T-helper 1 cell treated with Interleukin-12 subunit alpha and Interleukin-12 subunit beta and Interleukin-4 antibody, amounts not matched to agents 30 ng/mL and 1 ng/mL, for 36 hours (primary cell): ENCODE measurements around the gene KCNG2. TPM values are rescaled to one million over a fixed set of nuclear protein-coding genes. Genes with fewer than 3 reads are reported as not detected.

Source experiments
- intact Hi-C: fragments of 100-400 bp; cut with micrococcal nuclease; formaldehyde crosslinking; loops from one replicate; pipeline ENCODE4 v1.15.1; 2024
- total RNA-seq: library from RNA; stranded (reverse); gene quantifications from 2 replicates; pipeline ENCODE4 v1.2.3, GENCODE V29; 2022

Gene KCNG2
- total RNA-seq, 1 donor from 2014 or later = not detected

DNA sequence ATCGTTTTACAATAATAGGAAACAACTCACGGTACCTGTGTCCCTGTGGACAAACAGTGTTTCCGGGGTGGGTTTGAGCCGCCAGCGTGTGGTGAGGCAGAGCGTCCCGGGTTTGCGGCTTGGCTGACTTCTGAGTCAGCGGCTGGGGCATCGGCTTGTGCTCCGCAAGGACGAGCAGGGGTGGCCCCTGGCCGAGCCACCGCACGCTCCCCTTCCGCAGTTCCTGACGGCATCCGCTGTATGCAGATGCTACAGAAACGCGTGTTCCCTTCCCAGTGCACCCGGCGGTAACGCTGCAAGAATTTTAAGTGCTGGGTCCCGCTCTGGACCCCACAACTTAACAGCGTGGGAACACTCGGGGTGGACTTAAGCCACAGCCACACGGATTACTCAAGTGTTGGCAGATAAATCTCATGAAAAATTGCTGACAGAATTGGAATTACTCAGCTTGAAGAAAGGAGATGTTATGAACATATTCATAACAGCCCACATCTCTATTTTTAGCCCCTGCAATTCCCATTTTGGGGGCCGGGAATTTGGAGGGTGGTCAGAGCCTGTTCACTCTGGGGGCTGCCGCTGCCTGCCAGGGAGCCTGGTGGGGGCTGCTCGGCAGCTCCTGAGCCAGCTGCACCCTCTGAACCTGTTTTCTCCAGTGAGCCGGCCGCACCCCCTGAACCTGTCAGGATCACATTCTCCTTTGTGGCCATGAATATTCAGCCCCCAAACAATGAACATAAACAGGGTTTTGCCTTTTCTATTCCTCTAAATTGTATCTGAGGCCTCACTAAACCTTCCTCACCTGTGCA lies 12.6 kb upstream of the KCNG2 start:
- intact Hi-C loops = no loop called here

DNA sequence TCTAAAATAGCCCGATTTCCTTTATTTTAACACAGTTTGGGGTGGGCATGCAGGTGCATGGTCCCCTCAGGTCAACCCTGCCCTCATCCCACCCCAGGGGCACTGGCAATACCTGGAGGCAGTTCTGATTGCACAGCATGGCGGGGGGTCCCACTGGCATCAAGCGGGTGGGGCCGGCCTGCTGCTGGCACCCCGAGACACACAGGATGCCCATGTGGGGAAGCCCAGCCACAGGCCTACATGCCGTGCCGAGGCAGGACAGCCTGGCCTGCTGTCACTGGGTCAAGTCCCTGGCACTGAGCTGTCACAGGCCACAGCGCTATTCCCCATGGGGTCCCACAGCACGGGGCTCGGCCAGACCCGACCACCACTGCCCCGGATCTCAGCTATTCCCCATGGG lies 11.9 kb upstream of the KCNG2 start:
- intact Hi-C loops = no loop called here

DNA sequence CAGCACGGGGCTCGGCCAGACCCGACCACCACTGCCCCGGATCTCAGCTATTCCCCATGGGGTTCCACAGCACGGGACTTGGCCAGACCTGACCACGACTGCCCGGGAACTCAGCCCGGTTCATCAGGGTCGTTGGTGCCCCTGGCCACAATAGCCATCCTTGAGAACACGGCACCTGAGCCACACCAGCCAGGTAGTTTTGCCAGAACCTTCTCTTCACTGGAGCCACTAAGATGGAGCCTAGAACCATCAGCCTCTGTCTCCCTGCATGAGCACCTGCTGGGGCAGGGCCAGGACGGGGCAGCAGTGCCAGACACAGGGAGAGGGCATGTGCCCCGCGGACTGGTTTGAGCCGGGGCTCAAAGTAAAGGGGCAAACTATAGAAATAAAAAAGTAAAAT lies 11.4 kb upstream of the KCNG2 start:
- intact Hi-C loops = no loop called here

DNA sequence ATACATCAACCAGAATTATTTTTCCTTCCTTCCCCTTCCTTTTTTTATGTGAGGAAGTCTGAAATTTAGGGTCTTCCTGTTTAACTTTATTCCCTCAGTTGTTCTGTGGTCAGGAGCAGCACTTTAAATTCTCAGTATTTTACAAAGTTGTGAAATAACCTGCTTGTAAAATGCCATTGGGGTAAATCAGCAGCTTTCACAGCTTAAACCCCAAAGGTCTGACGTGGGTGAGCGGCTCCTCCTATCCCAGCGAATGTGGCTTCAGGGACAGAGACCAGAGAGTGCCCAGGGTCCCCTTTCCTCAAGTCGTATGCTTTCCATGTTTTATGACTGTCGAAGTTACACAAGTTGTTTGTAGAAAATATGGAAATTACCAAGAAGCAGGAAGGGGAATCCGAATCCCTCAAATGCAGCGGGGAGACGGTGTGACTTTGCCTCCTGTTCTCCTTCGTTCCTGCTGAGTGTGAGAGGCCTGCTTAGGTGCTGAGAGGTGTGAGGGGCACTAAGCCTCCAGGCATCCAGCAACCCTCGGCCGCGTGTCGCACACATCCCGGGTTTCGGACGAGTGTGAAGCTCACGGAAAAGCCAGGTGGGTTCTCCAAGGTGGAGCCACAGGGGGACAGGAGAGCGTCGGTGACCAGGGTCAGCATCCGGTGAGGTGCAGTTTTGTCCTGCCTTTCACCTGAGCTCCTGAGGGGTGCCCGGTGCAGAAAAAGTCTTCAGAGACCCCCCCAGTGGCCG lies 10.8 kb upstream of the KCNG2 start:
- intact Hi-C loops = no loop called here

DNA sequence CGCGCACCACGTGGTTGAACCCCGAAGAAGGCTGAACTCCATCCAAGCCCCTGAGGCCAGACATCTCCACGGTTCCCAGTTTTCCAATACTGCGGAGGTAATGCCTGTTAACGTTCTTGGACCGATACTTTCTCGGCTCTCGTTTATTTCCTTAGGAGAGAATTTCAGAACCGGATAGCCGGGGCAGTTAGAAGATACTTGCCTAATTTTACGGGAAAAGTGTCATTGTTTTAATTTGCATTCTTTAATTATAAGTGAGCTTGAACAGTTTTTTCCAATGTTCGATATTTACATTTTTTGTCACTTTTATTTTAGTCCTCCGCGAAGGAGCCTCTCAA lies 10.2 kb upstream of the KCNG2 start:
- intact Hi-C loops = no loop called here

DNA sequence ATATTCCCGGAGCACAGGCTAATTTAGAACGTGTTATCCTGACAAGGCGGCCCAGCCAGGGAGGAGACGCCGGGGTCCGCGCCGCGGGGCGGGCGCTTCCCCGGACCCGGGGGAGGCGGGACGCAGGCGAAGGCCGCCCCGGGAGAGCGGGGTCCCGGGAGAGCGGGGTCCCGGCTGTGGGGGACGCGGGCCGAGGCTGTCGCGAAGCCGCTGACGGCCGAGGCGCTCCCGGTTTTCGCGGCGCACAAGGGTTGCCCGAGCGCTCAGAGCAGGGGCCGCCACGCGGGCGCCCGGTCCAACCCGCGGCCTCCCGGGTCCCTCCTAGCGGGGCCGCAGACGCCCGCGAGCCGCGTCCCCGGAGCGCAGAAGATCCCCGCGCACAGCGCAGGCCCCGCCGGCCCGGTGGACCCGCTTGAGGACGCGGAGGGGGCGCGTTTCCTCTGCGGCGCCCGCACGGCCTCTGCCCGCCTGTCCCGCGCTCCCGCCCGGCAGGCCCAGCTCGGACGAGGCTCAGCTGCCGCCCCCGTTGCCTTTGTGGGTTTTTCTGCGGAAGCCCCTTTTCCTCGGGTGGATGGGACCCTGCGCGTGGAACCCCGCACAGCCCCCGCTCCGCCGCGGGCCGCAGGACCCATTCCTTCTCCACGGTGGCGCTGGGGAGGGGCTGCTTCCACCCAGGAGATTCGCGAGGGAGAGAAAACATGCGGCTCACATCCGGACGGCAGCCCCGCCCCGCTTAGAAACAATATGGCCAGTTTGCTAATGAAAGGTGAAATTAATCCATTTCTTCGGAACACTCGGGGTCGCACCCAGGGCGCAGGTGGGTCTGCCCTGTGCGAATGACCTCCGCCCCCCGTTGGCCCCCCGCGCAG lies 9.6 kb upstream of the KCNG2 start:
- intact Hi-C loops = no loop called here

DNA sequence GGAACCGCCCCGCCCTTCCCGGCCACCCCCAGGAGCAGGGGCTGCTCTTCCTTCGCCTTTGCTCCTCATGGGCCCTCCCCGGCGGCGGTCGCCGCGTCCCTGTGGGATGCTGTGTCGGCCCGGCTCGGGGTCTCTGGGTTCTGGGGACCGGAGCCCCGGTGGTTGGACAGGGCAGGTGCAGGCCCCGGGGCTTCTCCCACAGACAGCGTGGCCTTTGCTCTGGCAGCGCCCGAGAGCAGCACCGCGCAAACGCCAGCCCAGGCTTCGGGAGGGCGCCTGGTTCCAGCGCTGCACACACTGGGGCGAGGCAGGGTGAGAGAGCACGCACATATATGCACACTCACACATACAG lies 9.0 kb upstream of the KCNG2 start:
- intact Hi-C loops = no loop called here

DNA sequence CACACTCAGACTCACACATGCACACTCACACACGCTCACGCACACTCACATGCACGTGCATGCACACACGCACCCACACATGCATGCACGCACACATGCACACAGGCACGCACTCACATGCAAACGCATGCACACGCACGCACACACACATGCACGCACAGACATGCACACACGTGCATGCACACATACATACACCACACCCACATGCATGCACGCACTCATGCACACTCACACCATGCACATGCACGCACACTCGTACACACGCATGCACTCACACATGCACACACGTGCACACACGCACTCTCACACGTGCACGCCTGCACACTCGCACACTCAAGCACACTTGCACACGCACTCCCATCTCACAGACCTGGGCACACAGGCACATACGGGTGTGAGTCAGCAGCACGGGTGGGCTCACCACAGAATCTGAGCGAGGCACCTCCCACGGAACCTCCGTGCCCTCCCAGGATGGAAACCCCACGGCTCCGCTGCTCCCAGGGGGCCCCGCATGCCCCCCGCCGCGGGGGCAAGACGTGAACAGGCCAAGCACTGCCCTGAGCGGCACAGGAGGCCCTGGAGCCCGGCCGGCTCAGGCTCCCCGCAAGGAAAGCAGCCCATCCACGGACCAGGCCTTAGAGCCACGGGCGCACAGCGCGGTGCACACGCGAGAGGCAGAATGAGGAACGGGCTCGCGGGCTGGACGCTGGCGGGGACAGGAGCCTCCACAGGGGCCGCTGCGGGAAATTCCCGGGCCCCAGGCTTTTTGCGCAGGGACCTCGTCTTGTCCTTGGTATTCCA lies 8.4 kb upstream of the KCNG2 start:
- intact Hi-C loops = no loop called here

DNA sequence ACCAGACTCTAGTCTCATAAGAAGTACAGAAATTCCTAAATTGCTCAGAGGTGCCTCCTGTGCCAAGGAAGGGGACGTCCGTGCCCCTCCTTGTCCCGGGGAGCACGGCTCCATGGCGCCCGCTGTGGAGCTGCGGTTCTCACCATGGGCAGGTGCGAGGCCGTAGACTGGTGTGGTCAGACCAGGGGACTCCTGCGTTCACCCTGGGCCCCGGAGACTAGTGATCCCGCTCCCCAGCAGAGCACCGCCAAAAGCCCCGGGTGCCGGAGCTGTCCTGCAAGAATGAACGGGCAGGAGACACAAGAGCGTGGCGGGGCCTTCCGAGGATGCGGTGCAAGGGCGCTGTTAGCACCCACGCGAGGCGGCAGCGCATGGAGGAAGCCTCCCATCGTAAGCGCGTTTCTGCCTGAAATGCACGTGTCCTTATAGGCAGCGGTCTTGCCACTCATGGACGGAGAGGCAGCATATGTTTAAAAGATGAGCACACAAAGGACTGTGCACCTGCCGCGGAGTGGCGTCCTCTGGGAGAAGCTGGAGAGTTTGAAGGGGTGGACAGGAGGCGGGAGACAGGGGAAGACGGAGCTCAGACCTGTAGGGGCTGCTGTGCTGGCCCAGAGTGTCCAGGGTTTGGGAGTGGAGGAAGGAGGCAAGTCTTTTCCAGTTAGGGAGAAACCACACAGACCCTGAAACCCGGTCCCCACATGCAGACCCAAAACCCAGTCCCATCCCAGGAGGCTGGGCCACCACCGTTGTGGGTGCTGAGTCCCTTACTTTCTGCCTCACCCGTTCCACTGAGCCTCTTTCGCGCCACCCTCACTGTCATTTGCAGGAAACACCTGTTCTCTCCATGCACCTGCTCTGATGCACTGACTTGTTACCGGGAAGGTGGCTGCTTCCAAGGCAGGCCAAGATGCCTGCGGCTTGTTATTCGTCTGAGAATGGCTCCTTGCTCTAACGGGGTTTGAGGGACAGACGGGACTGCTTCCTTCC lies 7.5 kb upstream of the KCNG2 start:
- intact Hi-C loops = no loop called here

DNA sequence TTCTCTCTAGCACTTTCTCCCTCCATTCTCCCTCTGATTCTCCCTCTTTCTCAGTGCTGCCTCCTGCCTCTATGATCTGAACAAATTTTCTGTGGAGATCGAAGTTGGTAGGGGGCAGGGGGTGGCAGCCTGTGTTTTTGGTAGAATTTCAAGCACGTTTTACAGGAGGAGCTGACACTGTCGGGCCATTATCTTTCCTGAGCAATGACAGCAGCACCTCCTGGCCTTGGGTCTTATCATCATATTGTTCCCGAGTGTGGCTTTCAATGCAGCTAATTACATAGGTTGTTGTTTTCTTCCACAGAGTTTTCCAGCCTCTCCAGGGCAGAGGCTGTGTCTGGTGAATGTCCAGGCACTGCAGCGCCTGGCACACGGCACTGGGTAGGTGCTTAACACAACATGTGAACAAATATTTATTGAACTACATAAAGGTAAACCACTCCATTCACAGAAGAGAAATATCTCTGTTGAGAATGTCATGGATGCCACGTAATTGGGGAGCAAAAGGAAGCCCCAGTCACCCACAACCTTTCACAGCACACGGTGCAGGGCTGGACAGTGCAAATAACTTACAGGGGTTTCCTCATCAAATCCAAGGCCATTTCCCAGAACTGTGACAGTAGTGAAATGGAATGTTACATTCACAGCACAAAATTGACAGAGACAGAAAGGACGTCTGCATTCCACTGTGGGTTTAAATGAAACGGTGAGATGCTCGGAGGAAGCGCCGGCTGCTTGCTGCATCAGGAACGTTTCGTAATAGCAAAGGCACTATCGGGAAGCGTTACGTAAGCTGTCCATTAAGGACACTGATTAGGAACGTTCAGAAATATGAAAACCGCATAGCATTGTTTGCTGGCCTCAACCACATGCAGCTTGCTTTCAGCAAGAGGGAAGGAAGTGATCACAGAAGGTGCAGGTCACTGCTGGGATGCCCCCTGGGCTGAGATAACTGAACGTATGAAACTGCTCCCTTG lies 6.5 kb upstream of the KCNG2 start:
- intact Hi-C loops = no loop called here

DNA sequence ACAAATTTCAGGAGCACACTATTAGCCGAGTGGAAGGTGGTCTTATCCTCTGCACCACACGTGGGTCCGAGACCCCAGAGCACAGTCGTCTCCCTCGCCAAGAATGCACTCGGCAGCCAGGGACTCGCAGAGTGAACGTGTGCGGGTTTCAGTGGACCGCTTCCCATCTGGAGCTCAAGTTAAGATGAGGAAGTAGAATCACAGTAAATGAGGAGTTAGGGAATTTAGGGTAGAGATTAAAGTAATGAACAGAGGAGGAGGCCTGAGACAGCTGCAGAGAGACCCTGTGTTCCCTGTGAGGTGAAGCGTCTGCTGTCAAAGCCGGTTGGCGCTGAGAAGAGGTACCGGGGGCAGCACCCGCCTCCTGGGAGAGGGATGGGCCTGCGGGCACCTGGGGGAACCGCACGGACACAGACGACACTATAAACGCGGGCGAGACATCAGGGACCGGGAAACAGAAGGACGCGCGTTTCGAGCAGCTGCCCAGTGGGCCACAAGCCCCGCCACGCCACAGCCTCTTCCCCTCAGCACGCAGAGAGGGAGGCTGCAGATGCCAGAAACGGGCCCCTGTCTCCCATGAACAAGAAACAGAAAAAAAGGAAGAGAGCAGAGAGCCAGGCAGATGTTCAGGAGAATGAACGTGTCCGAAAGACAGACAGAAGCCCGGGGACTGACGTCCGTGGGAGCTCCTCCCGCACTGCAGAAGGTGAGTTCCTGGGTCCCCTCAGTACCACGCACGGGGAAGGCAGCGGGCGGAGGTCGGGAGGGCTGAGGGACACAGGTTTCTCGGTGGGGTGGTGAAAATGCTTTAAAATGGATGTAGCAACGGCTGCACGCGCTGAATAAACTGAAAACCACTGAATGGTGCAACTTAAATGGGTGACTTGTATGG lies 5.4 kb upstream of the KCNG2 start:
- intact Hi-C loops = no loop called here

DNA sequence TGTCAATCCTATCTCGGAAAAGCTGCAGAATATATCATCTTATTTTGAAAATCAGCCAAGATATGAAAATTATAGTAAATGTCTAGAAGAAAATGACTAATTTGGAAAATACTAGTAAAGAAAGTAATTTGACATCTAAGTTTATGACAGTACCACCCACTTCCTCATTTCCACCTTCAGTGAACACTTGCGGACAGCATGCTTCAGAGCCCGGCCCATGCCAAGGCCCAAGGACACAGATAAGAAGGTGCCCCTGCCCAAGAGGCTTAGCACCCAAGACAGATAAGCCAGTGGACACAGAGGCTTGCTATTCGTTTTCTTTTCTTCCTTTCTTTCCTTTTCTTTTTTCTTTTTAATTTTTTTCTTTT lies 4.8 kb upstream of the KCNG2 start:
- intact Hi-C loops = no loop called here

DNA sequence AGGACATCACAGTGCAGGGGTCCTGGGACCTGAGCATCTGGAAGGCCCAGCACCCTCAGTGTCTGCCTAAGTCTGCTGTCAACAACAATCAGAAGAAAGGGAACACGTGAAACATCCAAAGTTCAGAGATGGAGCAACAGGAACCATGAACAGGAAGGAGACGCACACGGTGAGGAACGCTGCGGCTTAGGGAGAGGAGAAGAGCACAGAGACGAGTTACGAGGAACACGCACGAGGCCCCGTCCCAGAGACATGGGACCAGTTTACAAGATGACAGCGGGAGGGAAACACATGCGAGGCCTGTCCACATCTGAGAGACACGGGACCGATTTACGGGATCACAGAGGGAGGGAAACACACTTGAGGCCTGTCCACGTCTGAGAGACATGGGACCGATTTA lies 2.9 kb upstream of the KCNG2 start:
- intact Hi-C loops = no loop called here

DNA sequence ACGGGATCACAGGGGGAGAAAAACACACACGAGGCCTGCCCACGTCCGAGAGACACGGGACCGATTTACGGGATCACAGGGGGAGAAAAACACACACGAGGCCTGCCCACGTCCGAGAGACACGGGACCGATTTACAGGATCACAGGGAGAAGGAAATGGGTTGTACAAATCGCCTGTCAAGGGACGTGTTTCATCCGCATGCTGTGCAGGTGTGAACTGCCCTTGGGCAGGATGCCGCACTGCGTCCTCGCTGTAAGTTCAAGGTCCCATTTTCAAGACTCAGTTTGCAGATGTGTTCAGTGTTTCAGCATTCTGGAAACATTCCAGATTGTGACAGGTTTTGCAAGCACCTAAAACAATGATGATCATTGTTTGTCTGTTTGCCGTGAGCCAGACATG lies 2.3 kb upstream of the KCNG2 start:
- intact Hi-C loops = no loop called here

DNA sequence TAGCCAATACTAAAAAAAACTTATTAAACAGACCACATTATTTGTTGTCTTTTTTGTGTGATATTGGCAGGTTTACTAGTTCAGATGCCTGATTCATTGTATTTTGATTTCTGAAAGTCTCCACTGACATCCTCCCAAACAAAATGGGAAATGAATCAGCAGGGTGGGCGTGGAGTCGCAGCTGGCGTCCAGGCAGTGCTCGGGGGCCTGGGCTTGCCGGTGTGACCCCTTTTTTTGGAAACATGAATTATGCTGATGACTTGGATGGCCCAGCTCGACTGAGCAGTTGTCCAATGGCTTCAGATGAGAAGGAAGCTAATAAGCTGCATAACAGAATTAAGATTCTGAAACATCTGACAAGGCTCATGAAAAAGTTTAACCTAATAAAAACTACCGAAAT lies 1.7 kb upstream of the KCNG2 start:
- intact Hi-C loops = no loop called here

DNA sequence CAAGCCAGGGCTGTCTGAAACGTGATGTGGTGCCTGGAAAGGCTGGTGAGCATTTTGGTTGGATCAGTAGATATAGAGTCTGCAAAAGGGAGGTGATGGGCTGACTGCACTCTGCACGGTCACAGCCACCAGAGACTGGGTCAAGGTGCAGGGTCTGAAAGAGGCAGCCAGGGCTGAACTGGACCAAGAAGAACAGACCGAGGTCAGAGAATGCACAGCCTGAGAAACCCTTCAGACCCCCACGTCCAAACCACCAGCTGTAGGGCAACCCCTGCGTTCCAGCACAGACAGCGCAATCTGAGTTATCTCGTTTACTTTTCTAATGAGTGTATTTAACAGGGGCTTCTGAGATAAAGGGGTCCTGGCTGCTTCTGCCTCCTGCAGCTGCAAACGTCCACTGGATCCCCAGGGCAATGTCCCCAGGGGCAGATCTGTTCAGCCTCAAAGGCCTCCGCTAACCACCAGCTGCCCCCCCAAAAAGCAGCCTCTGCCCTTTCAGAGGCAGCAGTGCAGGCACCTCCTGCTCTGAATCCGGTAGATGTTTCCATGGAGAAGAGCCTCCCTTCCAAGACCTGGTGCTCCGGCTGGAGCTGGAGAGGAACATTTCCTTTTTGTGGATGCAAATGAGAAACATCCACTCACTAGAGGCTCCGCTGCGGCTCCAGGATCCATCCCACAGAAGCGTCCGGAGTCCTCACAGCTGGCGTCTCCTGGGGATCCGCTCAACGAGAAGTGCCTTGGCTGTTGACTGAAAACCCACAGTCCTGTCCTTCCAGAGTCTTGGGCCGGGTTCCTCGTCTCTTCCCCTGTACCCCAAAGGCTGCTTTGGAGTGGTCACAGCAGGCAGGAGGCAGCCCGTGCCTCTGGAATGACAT lies 970 bp upstream of the KCNG2 start:
- intact Hi-C loops = no loop called here
